Measurements from ENCODE around the gene KCNH2.

KCNH2 gene

GRCh38 chr7:150963707-150964559 is 14.2 kb downstream of the KCNH2 start:
- no peak for TF ChIP-seq CTCF (conservative IDR thresholded peaks at IDR 0.05; ENCODE audit: low read depth, low read length)
- H3K4me3 ChIP-seq (ENCODE audit: low read length), result no peak overlapping the region
- DNase-seq (ENCODE audit: low read depth), result no peak

GRCh38 chr7:150962553-150963399 is 15.3 kb downstream of the KCNH2 start:
- DNase-seq (ENCODE audit: low read depth), result no peak
- peak; percentile 98 for TF ChIP-seq CTCF (conservative IDR thresholded peaks at IDR 0.05; ENCODE audit: low read depth, low read length)
- H3K4me3 ChIP-seq (ENCODE audit: low read length), result no peak overlapping the region

- no peak for TF ChIP-seq CTCF (conservative IDR thresholded peaks at IDR 0.05; ENCODE audit: low read depth, low read length)
- no peak overlapping the region for H3K4me3 ChIP-seq (ENCODE audit: low read length)
- no peak for DNase-seq (ENCODE audit: low read depth)
These were observed 15.9 kb downstream of the KCNH2 start for GRCh38 chr7:150962290-150962552.

GRCh38 chr7:150961510-150962289 is 16.4 kb downstream of the KCNH2 start:
- H3K4me3 ChIP-seq (ENCODE audit: low read length), result no peak overlapping the region
- DNase-seq (ENCODE audit: low read depth), result no peak
- TF ChIP-seq CTCF (conservative IDR thresholded peaks at IDR 0.05; ENCODE audit: low read depth, low read length), result no peak

GRCh38 chr7:150959739-150960734 is 18.1 kb downstream of the KCNH2 start:
- no peak for TF ChIP-seq CTCF (conservative IDR thresholded peaks at IDR 0.05; ENCODE audit: low read depth, low read length)
- no peak for DNase-seq (ENCODE audit: low read depth)
- H3K4me3 ChIP-seq (ENCODE audit: low read length), result no peak overlapping the region

- H3K4me3 ChIP-seq (ENCODE audit: low read length), result no peak overlapping the region
- no peak for TF ChIP-seq CTCF (conservative IDR thresholded peaks at IDR 0.05; ENCODE audit: low read depth, low read length)
- no peak for DNase-seq (ENCODE audit: low read depth)
These were observed 19.0 kb downstream of the KCNH2 start for GRCh38 chr7:150959081-150959480.
